Adrenal gland (tissue), 5 donors: ENCODE measurements around the gene UGCG.

Source experiments
- POLR2A ChIP-seq, 2 donors: fragments of 450-650 bp; IDR thresholded peaks; one replicate each; pipeline ENCODE4 v1.6.1; 2017; ENCODE audit warnings: antibody characterized with exemption in 2 of 2, mild to moderate bottlenecking in 2 of 2, moderate library complexity in 1 of 2
- TF ChIP-seq, protein P1 (sequence below), 6 experiments: fragments of 450-650 bp in 4 of 6; fragments of 200-600 bp in 2 of 6; sonication (generic) in 1 of 6; IDR thresholded peaks; 1 replicate in 5 of 6; 2 replicates in 1 of 6; pipeline versions ENCODE4 v1.5.1 to v1.8.0; 2016 to 2021; ENCODE audit warnings: antibody characterized with exemption in 6 of 6, mild to moderate bottlenecking in 2 of 6, moderate library complexity in 1 of 6
- donor health status: DM: no; HTN: no; CAD: no.

DNA sequence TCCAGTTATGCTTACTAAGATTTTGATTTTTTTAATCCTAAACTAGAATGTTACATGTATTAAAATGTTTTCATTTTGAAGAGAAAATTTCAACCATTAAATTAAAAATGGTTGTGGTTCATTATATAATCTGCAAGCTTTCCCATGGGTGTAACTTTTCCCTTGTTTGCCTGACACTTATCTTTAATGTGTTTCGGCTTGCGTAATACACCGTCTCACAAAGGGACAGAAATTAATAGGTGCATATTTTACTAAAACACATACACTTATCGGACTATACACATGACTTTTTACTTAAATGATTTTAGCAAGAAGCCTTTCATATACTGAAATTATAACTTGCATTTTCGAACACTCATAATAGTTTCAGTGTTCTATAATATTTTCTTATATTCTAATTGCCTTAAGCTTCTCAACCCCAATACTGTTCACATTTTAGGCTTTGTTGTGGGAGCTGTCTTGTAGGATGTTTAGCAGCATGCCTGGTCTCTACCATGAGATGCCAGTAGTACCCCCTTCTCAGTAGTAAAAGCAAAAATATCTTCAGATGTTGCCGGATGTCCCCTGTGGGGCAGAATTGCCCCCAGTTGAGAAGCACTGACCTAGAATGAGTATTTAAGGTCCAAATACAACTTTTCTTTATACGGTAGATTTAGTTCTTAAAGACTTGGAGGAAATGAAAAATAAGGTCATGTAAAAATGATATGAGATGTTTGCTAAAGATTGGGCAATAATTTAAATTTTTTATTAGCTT lies 28.6 kb downstream of the UGCG start:
- TF ChIP-seq, protein P1, sequence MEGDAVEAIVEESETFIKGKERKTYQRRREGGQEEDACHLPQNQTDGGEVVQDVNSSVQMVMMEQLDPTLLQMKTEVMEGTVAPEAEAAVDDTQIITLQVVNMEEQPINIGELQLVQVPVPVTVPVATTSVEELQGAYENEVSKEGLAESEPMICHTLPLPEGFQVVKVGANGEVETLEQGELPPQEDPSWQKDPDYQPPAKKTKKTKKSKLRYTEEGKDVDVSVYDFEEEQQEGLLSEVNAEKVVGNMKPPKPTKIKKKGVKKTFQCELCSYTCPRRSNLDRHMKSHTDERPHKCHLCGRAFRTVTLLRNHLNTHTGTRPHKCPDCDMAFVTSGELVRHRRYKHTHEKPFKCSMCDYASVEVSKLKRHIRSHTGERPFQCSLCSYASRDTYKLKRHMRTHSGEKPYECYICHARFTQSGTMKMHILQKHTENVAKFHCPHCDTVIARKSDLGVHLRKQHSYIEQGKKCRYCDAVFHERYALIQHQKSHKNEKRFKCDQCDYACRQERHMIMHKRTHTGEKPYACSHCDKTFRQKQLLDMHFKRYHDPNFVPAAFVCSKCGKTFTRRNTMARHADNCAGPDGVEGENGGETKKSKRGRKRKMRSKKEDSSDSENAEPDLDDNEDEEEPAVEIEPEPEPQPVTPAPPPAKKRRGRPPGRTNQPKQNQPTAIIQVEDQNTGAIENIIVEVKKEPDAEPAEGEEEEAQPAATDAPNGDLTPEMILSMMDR (IDR thresholded peaks at IDR 0.05): no peak
- TF ChIP-seq POLR2A (IDR thresholded peaks at IDR 0.05): no peak
